ENCODE data around the gene KRT3.
"Not testable (repeated sequence)": the region's sequence is repeated elsewhere in the genome, so short reads cannot be mapped to it uniquely, and the experiment has no call there.

Gene KRT3

DNA sequence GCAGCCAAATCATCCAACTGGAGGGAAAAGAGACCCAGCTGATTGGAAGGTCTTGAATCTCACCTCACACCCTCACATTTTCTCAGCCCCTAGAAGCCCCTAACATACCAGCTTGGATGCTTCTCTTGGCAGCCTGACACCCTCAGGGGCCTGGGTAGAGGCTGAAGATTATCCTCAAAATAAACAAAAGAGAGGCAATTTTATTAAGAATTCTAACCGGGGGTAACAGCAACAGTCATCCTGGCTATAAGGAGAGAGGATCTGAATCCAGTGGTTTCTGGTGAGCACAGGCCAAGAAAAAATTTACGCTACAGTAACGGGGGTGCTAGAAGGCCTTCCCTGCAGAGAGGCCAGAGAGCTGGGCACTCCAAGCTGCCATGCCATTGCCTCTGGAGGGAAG is 40.4 kb downstream of the KRT3 start:
- Histone ChIP-seq H3K9me3 (ENCODE audit: control insufficient read depth in 2 of 2, low read length in 2 of 2) (peaks cover 5% of the 10 kb centered on the region in 2 donors), H3K27ac (ENCODE audit: low read length) (no peak overlapping the region), H3K4me3 (ENCODE audit: low read length in 2 of 2) (no peak overlapping the region), H3K27me3 (ENCODE audit: control insufficient read depth in 1 of 2, insufficient read depth in 2 of 2, low read length in 2 of 2) (peaks cover 4 to 11% of the 10 kb centered on the region in 2 donors), H3K9ac (ENCODE audit: low read length in 2 of 2) (no peak overlapping the region), H3K36me3 (ENCODE audit: control insufficient read depth in 2 of 2, insufficient read depth in 2 of 2, low read length in 2 of 2) (no peaks in the 10 kb centered on the region), H3K4me1 (ENCODE audit: control insufficient read depth, insufficient read depth, low read length) (no peaks in the 10 kb centered on the region)

DNA sequence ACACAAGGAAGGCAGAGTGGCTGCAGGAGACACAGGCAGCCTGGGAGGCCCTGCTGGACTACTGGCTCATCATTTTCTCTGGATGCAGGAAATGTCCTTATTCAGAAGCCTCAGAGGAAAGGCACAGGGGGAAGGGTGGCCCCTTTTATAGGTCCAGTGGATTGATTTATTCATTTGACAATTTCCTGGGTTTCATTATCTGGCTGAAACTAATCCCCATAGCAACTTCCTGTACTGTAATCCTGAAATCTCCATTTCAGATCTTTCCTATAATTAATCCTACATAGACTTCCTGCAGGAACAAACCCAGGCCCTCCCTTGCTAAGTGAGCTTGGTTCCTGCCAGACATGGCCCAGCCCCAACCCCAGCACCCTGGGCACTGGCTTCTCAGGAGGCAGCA is 41.8 kb downstream of the KRT3 start:
- Histone ChIP-seq H3K27me3 (ENCODE audit: control insufficient read depth in 1 of 2, insufficient read depth in 2 of 2, low read length in 2 of 2) (peaks cover 4 to 11% of the 10 kb centered on the region in 2 donors), H3K4me3 (ENCODE audit: low read length in 2 of 2) (no peak overlapping the region)

DNA sequence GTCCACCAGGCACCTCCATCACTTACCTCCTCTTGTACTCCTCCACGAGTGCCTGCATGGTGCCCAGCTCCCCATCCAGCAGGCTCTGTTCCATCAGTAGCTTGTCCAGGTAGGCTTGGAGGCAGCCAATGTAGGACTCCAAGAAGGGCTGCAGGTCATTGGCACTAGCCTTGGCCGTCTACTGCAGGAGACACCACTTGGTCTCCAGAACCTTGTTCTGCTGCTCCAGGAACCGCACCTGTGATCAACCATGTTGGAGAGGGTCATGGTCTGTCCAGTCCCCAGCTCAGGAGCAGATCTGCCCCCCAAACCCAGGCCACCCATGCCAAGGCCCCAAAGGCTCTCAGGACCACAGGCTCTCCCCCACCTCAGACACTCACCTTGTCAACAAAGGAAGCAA is 42.6 kb downstream of the KRT3 start:
- Histone ChIP-seq H3K9ac (ENCODE audit: low read length in 2 of 2) (no peak overlapping the region), H3K4me3 (ENCODE audit: low read length in 2 of 2) (no peak overlapping the region), H3K36me3 (ENCODE audit: control insufficient read depth in 2 of 2, insufficient read depth in 2 of 2, low read length in 2 of 2) (no peaks in the 10 kb centered on the region), H3K4me1 (ENCODE audit: control insufficient read depth, insufficient read depth, low read length) (no peaks in the 10 kb centered on the region), H3K27me3 (ENCODE audit: control insufficient read depth in 1 of 2, insufficient read depth in 2 of 2, low read length in 2 of 2) (peaks cover 4 to 11% of the 10 kb centered on the region in 2 donors), H3K9me3 (ENCODE audit: control insufficient read depth in 2 of 2, low read length in 2 of 2) (peaks cover 0 to 4% of the 10 kb centered on the region in 2 donors), H3K27ac (ENCODE audit: low read length) (no peak overlapping the region)

More for the DNA sequence above, 41.8 kb downstream of the KRT3 start:
- Histone ChIP-seq H3K27ac (ENCODE audit: low read length) (no peak overlapping the region), H3K9me3 (ENCODE audit: control insufficient read depth in 2 of 2, low read length in 2 of 2) (peaks cover 0 to 5% of the 10 kb centered on the region in 2 donors), H3K36me3 (ENCODE audit: control insufficient read depth in 2 of 2, insufficient read depth in 2 of 2, low read length in 2 of 2) (no peaks in the 10 kb centered on the region), H3K4me1 (ENCODE audit: control insufficient read depth, insufficient read depth, low read length) (no peaks in the 10 kb centered on the region), H3K9ac (ENCODE audit: low read length in 2 of 2) (no peak overlapping the region)

DNA sequence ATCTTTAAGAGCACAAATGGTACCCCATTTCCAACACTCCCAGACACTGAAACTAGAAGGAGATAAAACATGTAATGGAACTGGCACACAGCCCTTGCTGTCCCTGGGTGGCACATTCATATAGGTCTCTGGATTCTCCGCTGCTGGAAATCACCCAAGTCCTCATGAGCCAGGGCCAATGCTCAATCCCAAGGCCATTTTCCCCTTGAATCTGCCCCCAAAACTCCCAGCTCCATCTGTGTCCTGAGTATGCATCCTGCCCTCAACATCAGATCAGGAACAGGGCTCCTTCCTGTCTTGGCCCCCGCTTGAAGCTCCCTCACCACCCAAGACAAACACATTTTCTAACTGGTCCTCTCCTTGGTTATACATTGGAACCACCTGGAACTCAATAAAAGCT is 43.4 kb downstream of the KRT3 start:
- H3K9ac ChIP-seq (ENCODE audit: low read length in 2 of 2): no peak overlapping the region
- H3K36me3 ChIP-seq (ENCODE audit: control insufficient read depth in 2 of 2, insufficient read depth in 2 of 2, low read length in 2 of 2): no peaks in the 10 kb centered on the region
- no peak overlapping the region for H3K4me3 ChIP-seq (ENCODE audit: low read length in 2 of 2)
- H3K27me3 ChIP-seq (ENCODE audit: control insufficient read depth in 1 of 2, insufficient read depth in 2 of 2, low read length in 2 of 2): peaks cover 2 to 11% of the 10 kb centered on the region in 2 donors
- H3K4me1 ChIP-seq (ENCODE audit: control insufficient read depth, insufficient read depth, low read length): no peaks in the 10 kb centered on the region
- no peaks in the 10 kb centered on the region for H3K9me3 ChIP-seq (ENCODE audit: control insufficient read depth in 2 of 2, low read length in 2 of 2)
- H3K27ac ChIP-seq (ENCODE audit: low read length): no peak overlapping the region

DNA sequence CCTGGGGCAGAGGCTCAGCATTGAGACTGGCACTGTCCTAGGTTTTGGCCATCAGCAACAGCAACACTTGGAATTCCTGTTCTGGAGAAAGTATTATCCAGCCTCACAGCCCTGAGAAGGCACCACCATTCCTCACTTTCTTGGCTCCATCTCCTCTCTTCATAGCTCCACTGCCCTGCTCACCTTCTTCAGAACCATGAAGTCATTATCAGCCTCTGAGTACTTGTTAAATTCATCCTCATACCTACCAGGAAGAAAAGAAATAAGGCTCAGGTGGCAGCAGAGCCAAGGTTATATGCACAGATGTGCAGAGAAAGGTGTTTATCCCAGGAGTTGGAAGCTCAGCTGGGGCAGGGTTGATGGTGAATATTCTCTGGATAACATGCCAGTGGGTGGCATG is 44.1 kb downstream of the KRT3 start:
- Histone ChIP-seq H3K9ac (ENCODE audit: low read length in 2 of 2) (no peak overlapping the region), H3K4me1 (ENCODE audit: control insufficient read depth, insufficient read depth, low read length) (no peaks in the 10 kb centered on the region), H3K4me3 (ENCODE audit: low read length in 2 of 2) (no peak overlapping the region), H3K27ac (ENCODE audit: low read length) (no peak overlapping the region), H3K36me3 (ENCODE audit: control insufficient read depth in 2 of 2, insufficient read depth in 2 of 2, low read length in 2 of 2) (no peaks in the 10 kb centered on the region), H3K9me3 (ENCODE audit: control insufficient read depth in 2 of 2, low read length in 2 of 2) (no peaks in the 10 kb centered on the region), H3K27me3 (ENCODE audit: control insufficient read depth in 1 of 2, insufficient read depth in 2 of 2, low read length in 2 of 2) (peaks cover 0 to 13% of the 10 kb centered on the region in 2 donors)

DNA sequence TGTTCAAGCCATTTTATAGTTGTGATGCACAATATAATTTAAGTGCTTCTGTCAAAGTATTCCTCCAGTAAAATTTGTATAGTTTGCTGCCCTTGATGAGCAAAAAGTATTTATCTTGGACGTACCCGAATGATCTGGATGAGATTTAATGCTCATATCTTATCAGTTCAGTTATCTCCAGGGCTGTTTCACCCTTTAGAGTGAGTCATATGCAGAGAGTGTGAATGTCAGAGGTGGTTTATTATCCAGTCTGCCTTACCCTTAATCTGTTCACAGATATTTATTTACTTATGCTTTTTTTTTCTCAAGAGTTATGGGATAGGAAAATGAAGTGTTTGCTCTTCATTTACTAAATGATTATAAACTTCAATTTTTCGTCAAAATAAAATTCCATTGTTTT is 45.4 kb downstream of the KRT3 start:
- H3K9me3 ChIP-seq (ENCODE audit: control insufficient read depth in 2 of 2, low read length in 2 of 2); H3K4me3 ChIP-seq (ENCODE audit: low read length in 2 of 2); H3K36me3 ChIP-seq (ENCODE audit: control insufficient read depth in 2 of 2, insufficient read depth in 2 of 2, low read length in 2 of 2); H3K27ac ChIP-seq (ENCODE audit: low read length); H3K9ac ChIP-seq (ENCODE audit: low read length in 2 of 2); H3K4me1 ChIP-seq (ENCODE audit: control insufficient read depth, insufficient read depth, low read length): not testable (repeated sequence)
- H3K27me3 ChIP-seq (ENCODE audit: control insufficient read depth in 1 of 2, insufficient read depth in 2 of 2, low read length in 2 of 2): peaks cover 0 to 19% of the 10 kb centered on the region in 2 donors

DNA sequence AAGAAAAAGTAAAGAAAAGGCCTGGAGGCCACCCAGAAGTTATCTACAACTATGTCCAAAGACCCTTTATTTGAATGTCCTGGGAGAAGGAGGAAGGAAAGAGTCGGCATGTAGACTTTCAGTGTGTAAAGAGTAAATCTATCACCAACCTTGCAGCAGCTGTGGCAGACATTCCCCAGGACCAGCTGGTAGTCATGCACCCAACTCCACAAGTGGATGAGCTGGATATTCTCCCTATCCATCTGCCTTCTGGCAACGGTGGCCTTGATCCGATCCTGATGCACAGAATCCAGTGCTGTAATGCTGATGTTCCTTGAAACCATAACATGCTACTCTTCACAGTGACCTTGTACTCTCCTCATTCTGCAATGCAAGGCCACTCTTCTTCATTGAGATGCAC is 46.1 kb downstream of the KRT3 start:
- H3K4me1 ChIP-seq (ENCODE audit: control insufficient read depth, insufficient read depth, low read length): no peaks in the 10 kb centered on the region
- peaks cover 0 to 19% of the 10 kb centered on the region in 2 donors for H3K27me3 ChIP-seq (ENCODE audit: control insufficient read depth in 1 of 2, insufficient read depth in 2 of 2, low read length in 2 of 2)
- no peak overlapping the region for H3K9ac ChIP-seq (ENCODE audit: low read length in 2 of 2)

DNA sequence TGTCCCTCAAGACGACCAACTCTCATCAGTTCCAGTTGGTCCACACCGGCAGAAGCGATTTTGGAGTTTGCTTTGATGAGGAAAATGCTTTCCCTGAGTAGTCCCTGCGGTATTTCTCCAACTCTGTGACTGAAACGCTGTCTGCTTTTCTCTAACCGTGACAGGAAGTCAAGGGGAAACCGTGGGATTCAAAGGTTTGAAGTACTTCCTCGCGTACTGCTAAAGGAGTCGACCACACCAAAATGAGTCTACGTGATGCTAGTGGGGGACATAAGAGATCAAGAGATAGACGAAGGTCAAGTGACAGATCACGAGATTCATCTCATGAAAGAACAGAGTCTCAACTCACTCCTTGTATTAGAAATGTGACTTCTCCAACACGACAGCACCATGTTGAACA is 47.3 kb downstream of the KRT3 start:
- H3K4me1 ChIP-seq (ENCODE audit: control insufficient read depth, insufficient read depth, low read length): no peaks in the 10 kb centered on the region
- H3K4me3 ChIP-seq (ENCODE audit: low read length in 2 of 2): no peak overlapping the region
- no peak overlapping the region for H3K9ac ChIP-seq (ENCODE audit: low read length in 2 of 2)
- H3K9me3 ChIP-seq (ENCODE audit: control insufficient read depth in 2 of 2, low read length in 2 of 2): no peaks in the 10 kb centered on the region
- H3K27ac ChIP-seq (ENCODE audit: low read length): no peak overlapping the region
- peaks cover 0 to 15% of the 10 kb centered on the region in 2 donors for H3K27me3 ChIP-seq (ENCODE audit: control insufficient read depth in 1 of 2, insufficient read depth in 2 of 2, low read length in 2 of 2)
- H3K36me3 ChIP-seq (ENCODE audit: control insufficient read depth in 2 of 2, insufficient read depth in 2 of 2, low read length in 2 of 2): no peaks in the 10 kb centered on the region

More for the DNA sequence above, 46.1 kb downstream of the KRT3 start:
- no peak overlapping the region for H3K4me3 ChIP-seq (ENCODE audit: low read length in 2 of 2)
- H3K36me3 ChIP-seq (ENCODE audit: control insufficient read depth in 2 of 2, insufficient read depth in 2 of 2, low read length in 2 of 2): no peaks in the 10 kb centered on the region
- no peaks in the 10 kb centered on the region for H3K9me3 ChIP-seq (ENCODE audit: control insufficient read depth in 2 of 2, low read length in 2 of 2)
- no peak overlapping the region for H3K27ac ChIP-seq (ENCODE audit: low read length)

DNA sequence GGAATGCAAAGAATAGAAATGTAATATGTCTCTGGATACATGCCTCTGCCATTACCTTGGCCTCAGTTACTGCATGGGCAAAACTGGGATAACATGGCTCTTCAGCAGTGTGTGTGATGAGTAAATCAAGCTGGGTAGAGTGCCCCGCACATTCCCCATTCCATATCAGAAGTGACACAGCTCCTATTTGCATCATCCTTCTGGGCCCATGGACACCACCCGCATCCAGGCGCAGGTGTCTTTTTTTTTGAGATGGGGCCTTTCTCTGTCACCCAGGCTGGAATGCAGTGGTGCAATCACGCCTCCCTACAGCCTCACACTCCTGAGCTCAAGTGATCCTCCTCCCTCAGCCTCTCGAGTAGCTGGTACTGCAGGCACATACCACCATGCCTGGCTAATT is 50.4 kb downstream of the KRT3 start:
- H3K9me3 ChIP-seq (ENCODE audit: control insufficient read depth in 2 of 2, low read length in 2 of 2): no peaks in the 10 kb centered on the region
- no peaks in the 10 kb centered on the region for H3K36me3 ChIP-seq (ENCODE audit: control insufficient read depth in 2 of 2, insufficient read depth in 2 of 2, low read length in 2 of 2)
- H3K9ac ChIP-seq (ENCODE audit: low read length in 2 of 2): no peak overlapping the region
- no peaks in the 10 kb centered on the region for H3K4me1 ChIP-seq (ENCODE audit: control insufficient read depth, insufficient read depth, low read length)
- no peak overlapping the region for H3K27ac ChIP-seq (ENCODE audit: low read length)
- H3K4me3 ChIP-seq (ENCODE audit: low read length in 2 of 2): no peak overlapping the region
- peaks cover 3 to 17% of the 10 kb centered on the region in 2 donors for H3K27me3 ChIP-seq (ENCODE audit: control insufficient read depth in 1 of 2, insufficient read depth in 2 of 2, low read length in 2 of 2)

DNA sequence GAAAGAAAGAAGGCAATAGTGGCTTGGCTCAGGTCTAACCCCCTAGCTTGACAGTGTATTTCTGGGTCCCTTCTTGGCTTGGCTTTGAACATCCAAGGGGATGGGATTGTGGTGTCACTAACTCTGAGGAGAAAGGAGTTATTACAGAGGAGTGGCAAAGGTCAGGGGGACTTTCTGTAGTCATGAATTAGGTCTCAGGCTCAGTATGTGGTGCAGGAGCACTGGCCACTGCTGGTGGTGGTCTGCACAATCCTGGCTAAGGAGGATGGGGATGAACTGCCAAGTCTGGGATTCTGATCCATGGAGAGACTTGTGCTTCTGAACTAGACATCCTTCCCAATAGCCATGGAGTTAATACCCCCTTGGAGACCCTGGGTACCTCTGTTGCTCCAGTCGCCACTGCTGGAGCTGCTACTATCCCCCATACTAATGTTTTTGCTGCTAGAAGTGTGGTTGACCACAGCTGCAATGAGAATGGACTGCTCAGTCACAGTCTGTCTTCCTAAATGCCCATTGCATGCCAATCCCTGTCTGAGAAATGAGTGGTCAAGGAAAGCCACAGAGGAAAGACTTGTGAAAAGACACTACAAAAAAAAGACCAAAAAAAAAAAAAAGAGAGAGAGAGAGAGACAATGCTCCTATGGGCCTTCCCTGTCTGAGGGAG is 51.3 kb downstream of the KRT3 start:
- Histone ChIP-seq H3K4me3 (ENCODE audit: low read length in 2 of 2) (no peak overlapping the region), H3K36me3 (ENCODE audit: control insufficient read depth in 2 of 2, insufficient read depth in 2 of 2, low read length in 2 of 2) (no peaks in the 10 kb centered on the region), H3K27me3 (ENCODE audit: control insufficient read depth in 1 of 2, insufficient read depth in 2 of 2, low read length in 2 of 2) (peaks cover 3 to 17% of the 10 kb centered on the region in 2 donors), H3K4me1 (ENCODE audit: control insufficient read depth, insufficient read depth, low read length) (no peaks in the 10 kb centered on the region), H3K9me3 (ENCODE audit: control insufficient read depth in 2 of 2, low read length in 2 of 2) (no peaks in the 10 kb centered on the region), H3K27ac (ENCODE audit: low read length) (no peak overlapping the region), H3K9ac (ENCODE audit: low read length in 2 of 2) (no peak overlapping the region)

DNA sequence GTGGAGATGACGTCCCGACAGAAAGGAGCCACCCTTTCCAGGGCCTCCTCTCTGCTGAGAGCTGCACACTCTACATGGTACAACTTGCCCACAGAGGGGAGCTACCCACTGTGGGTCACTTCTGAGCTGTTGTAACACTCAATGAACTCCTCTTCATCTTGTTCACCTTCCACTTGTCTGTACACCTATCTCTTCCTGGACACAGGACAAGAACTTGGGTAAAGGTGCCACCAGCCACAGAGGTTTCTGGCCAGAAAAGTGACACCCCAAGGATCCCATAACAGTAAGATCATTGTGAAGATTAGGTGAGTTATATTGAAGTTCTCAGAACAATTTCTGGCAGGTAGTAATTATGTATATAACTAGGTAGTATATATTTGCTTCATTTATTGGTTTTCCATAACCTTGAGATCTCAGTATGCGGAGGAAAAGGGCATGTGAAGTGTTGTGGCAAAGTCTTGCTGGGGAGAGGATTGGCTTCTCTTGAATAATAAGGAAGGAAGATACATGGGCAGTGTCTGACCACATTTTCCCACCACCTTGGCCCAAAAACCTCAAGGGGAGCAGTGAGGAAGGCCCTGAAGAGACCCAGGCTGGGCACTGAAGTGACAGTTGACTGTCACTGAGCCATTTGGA is 53.0 kb downstream of the KRT3 start:
- peaks cover 3 to 17% of the 10 kb centered on the region in 2 donors for H3K27me3 ChIP-seq (ENCODE audit: control insufficient read depth in 1 of 2, insufficient read depth in 2 of 2, low read length in 2 of 2)
- no peak overlapping the region for H3K27ac ChIP-seq (ENCODE audit: low read length)
- no peak overlapping the region for H3K9ac ChIP-seq (ENCODE audit: low read length in 2 of 2)
- no peaks in the 10 kb centered on the region for H3K36me3 ChIP-seq (ENCODE audit: control insufficient read depth in 2 of 2, insufficient read depth in 2 of 2, low read length in 2 of 2)
- no peaks in the 10 kb centered on the region for H3K4me1 ChIP-seq (ENCODE audit: control insufficient read depth, insufficient read depth, low read length)
- H3K4me3 ChIP-seq (ENCODE audit: low read length in 2 of 2): no peak overlapping the region
- no peaks in the 10 kb centered on the region for H3K9me3 ChIP-seq (ENCODE audit: control insufficient read depth in 2 of 2, low read length in 2 of 2)
